ENCODE results near the gene REELD1.

The REELD1 gene

DNA sequence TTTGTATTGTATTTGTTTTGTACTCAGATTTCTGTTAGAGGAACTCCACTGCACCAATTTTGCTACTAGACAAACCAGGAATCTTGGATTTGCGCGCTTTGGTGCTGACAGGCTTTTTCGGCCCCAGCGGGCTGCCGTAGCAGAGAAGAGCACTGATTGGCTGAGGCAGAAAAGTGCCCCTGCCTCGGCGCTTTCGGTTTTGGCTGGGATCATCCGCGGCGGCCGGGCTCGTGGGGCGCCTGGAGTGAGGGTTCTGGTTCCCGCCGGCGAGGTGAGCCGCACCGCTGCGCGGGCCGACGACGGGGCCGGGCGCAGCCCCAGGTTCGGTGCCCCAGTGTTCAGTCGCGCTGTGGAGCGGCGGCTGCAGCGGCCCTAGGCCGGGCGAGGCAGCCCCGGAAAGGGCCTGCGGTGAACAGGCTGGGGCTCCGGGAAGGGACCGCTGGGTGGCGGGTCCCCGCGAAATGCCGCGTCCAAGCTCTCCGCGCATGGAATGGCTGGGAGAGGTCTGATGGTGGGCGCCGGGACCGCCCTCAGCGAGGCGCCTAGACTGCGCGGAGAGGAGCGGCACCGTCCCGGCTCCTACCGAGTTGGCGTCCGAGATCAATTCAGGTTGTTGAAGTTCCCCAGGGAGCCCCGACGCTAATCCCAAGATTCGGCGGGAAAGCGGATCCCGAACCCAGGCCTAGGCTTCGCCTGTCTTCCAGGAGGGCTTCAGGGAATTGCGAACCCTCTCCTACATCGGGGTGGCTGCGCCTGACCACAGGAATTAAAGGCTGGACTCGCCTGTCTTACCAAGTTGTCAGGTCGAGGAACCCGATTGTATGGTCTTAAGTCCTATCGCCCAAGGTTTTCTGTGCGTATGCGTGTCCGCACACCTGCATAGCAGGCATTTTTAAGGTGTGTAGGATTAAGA, 38.5 kb upstream of the REELD1 start, which contains the start of gene LSM6 (continued):
- TF ChIP-seq TSHZ1 (tag by site-specific recombination; IDR thresholded peaks at IDR 0.05; ENCODE audit: borderline replicate concordance), result no peak
- no peak for TF ChIP-seq ZNF777 (tag by site-specific recombination; IDR thresholded peaks at IDR 0.05; ENCODE audit: borderline replicate concordance)
- TF ChIP-seq ZSCAN4 (tag by site-specific recombination; IDR thresholded peaks at IDR 0.05), result no peak
- no peak for TF ChIP-seq ZNF701 (tag by site-specific recombination; IDR thresholded peaks at IDR 0.05)
- no peak for TF ChIP-seq ZSCAN16 (tag by site-specific recombination; IDR thresholded peaks at IDR 0.05)
- TF ChIP-seq ZNF174 (tag by site-specific recombination; IDR thresholded peaks at IDR 0.05), result no peak
- no peak for TF ChIP-seq ZNF10 (tag by site-specific recombination; IDR thresholded peaks at IDR 0.05)
- no peak for TF ChIP-seq ZNF121 (tag by site-specific recombination; IDR thresholded peaks at IDR 0.05)
- TF ChIP-seq ZBTB21 (tag by site-specific recombination; IDR thresholded peaks at IDR 0.05), result no peak
- no peak; the same call in 1 of the 2 replicates for TF ChIP-seq TRIM28 (IDR thresholded peaks at IDR 0.05; ENCODE audit: borderline replicate concordance, low read length)
- TF ChIP-seq ZSCAN18 (tag by site-specific recombination; IDR thresholded peaks at IDR 0.05), result no peak
- TF ChIP-seq ZBTB8A (tag by site-specific recombination; IDR thresholded peaks at IDR 0.05), result peak; percentile 79
- no peak for TF ChIP-seq ZBTB6 (tag by site-specific recombination; IDR thresholded peaks at IDR 0.05)
- TF ChIP-seq ZNF223 (tag by site-specific recombination; IDR thresholded peaks at IDR 0.05), result no peak
- TF ChIP-seq ZNF266 (tag by site-specific recombination; IDR thresholded peaks at IDR 0.05; ENCODE audit: low read depth), result no peak

GRCh38 chr4:146176891-146177290, 37.4 kb upstream of the REELD1 start:
- Histone ChIP-seq H3K4me1 (ENCODE audit: control insufficient read depth, insufficient read depth, low read length) (no peaks in the 10 kb centered on the region), H3K27ac (ENCODE audit: extremely low read depth, low read depth, low read length) (no peak overlapping the region), H3K36me3 (ENCODE audit: control insufficient read depth in 2 of 2, insufficient read depth in 1 of 2, low read length in 2 of 2) (peaks cover 0 to 6% of the 10 kb centered on the region in 2 experiments; a peak in 1 of 3 replicates), H3K4me3 (ENCODE audit: low read depth, low read length) (peak overlapping the region; percentile 4; the same call in 1 of the 2 replicates), H3K9me3 (ENCODE audit: control insufficient read depth, insufficient read depth, low read depth, low read length) (no peaks in the 10 kb centered on the region)
- TF ChIP-seq YY1 (tag by site-specific recombination; IDR thresholded peaks at IDR 0.05) (no peak), FEZF1 (tag by site-specific recombination; IDR thresholded peaks at IDR 0.05) (no peak), ZSCAN16 (tag by site-specific recombination; IDR thresholded peaks at IDR 0.05) (no peak), ZNF211 (tag by site-specific recombination; IDR thresholded peaks at IDR 0.05; ENCODE audit: low read depth) (no peak), ZNF610 (tag by site-specific recombination; IDR thresholded peaks at IDR 0.05; ENCODE audit: borderline replicate concordance) (no peak), ZNF768 (tag by site-specific recombination; IDR thresholded peaks at IDR 0.05) (no peak), ZNF645 (tag by site-specific recombination; IDR thresholded peaks at IDR 0.05) (no peak)
- TF ChIP-seq, protein P1, sequence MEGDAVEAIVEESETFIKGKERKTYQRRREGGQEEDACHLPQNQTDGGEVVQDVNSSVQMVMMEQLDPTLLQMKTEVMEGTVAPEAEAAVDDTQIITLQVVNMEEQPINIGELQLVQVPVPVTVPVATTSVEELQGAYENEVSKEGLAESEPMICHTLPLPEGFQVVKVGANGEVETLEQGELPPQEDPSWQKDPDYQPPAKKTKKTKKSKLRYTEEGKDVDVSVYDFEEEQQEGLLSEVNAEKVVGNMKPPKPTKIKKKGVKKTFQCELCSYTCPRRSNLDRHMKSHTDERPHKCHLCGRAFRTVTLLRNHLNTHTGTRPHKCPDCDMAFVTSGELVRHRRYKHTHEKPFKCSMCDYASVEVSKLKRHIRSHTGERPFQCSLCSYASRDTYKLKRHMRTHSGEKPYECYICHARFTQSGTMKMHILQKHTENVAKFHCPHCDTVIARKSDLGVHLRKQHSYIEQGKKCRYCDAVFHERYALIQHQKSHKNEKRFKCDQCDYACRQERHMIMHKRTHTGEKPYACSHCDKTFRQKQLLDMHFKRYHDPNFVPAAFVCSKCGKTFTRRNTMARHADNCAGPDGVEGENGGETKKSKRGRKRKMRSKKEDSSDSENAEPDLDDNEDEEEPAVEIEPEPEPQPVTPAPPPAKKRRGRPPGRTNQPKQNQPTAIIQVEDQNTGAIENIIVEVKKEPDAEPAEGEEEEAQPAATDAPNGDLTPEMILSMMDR (tag by site-specific recombination; IDR thresholded peaks at IDR 0.05), result no peak
- TF ChIP-seq, protein P2, sequence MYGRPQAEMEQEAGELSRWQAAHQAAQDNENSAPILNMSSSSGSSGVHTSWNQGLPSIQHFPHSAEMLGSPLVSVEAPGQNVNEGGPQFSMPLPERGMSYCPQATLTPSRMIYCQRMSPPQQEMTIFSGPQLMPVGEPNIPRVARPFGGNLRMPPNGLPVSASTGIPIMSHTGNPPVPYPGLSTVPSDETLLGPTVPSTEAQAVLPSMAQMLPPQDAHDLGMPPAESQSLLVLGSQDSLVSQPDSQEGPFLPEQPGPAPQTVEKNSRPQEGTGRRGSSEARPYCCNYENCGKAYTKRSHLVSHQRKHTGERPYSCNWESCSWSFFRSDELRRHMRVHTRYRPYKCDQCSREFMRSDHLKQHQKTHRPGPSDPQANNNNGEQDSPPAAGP (tag by site-specific recombination; IDR thresholded peaks at IDR 0.05), result no peak
- ChIA-PET POLR2A (no interaction called here), CTCF (no interaction called here)
